ENCODE results near the gene IGSF21. TPM values are rescaled to one million over a fixed set of nuclear protein-coding genes. Genes with fewer than 3 reads are reported as not detected.

The IGSF21 gene
- total RNA-seq, 1 experiment from 2014 or later: not detected

GRCh38 chr1:18205319-18205718 lies 97.7 kb downstream of the IGSF21 start:
- no peak for DNase-seq (ENCODE audit: low read depth)

DNA sequence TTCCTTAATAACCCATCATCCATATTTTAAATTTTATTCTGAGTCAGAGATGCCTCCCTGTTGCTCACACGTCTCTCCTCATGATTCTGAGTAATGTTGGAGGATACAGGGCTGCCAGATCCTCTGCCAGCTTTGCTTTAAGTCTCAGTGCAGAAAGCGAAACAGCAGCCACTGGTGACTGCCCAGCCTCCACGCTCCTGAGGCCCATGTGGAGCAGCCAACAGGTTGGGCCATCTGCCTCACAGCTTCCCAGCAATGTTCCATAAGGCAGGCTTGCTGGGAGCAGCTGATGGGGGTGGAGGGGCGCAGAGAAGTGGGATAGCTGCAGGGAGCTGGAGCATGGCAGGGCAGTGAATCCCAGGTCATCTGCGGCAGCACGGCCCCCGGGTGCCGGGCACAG lies 104.2 kb downstream of the IGSF21 start:
- no peak for DNase-seq (ENCODE audit: low read depth)

DNA sequence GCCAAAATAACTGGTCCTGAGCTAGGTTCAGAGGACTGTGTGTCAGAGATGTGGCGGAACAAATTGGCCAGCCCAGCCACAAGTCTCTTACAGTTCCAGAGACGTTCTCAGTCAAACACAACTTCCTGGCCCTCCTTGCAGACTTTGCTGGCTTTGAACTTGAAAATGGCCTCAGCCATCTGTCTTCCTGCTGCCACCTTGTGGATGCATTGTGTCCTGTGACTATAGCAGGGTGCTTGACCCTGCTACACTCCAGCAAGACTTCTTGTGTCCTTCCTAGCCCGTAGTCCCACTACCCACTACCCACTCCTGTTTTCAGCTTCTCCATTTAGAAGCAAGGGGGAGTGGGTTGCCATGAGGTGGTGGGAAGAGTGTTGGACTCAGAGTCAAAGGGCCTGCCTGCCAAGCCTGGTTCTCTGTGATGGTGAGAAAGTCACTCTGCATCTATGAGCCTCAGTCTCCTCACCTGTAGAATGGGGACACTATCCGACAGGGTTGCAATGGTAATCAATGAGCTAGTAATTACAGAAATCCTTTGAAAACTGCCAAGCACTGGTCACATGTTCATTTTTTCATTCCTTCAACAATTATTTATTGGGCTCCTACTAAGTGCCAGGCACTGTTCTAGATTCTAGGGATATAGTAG lies 109.9 kb downstream of the IGSF21 start:
- no peak for DNase-seq (ENCODE audit: low read depth)

GRCh38 chr1:18229625-18230024 lies 122.0 kb downstream of the IGSF21 start:
- no peak for DNase-seq (ENCODE audit: low read depth)

GRCh38 chr1:18230321-18230720 lies 122.7 kb downstream of the IGSF21 start:
- DNase-seq (ENCODE audit: low read depth): no peak

- no peak for DNase-seq (ENCODE audit: low read depth)
Measured at GRCh38 chr1:18230840-18231239, 123.2 kb downstream of the IGSF21 start.

- no peak for DNase-seq (ENCODE audit: low read depth)
Measured at GRCh38 chr1:18232052-18232451, 124.5 kb downstream of the IGSF21 start.

- no peak for DNase-seq (ENCODE audit: low read depth)
Measured at GRCh38 chr1:18233176-18233864, 125.7 kb downstream of the IGSF21 start.

DNA sequence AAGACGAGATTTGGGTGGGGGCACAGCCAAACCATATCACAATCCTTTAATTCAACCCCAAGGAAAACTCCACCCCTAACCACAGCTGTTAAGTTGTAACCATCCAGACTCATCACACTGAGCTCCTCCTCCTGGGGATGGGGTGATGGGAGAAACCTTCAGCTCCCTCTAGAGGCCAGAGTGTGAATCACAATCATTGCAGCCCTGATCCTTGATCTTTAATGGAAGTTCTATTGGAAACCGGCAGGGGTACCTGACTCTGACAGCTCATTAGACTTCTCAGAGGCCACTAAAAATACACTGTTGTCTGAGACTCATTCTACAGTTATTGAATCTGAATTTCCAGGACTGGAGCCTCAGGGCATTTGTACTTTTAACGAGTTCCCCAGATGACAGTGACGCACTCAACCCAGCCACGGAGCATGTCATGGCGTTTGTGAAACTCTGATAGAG lies 127.2 kb downstream of the IGSF21 start:
- DNase-seq (ENCODE audit: low read depth): peak; percentile 9

DNA sequence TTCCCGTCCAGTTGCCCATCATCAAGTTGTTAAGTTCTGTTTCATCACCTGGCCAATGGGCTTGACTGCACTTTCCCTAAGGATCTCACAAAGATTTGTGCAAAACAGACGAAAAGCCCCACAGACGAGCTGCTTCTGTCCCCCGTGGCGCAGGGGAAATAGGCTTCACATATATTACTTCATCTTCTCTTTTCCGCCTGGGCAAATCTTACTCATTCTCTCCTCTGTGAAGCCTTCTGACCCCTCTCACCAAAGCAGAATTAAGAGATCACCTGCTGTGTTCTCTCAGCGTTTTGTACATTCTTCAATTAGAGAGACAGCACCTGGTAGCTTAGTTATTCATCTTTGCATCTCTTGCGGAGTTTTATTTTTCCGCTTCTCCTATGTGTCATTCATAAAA lies 129.8 kb downstream of the IGSF21 start:
- no peak for DNase-seq (ENCODE audit: low read depth)

DNA sequence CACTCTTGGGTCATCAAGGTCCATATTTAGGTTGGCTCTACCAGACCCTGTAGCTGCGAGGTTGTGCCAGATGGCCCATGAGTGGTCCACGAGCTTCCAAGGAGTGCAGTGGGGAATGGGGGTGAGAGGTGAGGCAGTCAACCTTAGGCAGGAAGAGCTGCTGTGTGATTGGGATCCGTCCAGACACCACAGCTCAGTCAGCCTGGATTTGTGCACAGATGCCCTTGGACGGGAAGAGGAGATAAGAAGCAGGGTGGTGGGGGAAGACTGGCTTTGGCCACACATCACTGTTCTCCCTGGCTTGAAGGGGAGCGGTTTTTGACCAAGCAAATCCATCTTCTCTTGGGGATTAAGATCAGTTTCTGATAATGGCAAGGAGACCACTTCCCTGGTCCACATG lies 130.6 kb downstream of the IGSF21 start:
- no peak for DNase-seq (ENCODE audit: low read depth)

DNA sequence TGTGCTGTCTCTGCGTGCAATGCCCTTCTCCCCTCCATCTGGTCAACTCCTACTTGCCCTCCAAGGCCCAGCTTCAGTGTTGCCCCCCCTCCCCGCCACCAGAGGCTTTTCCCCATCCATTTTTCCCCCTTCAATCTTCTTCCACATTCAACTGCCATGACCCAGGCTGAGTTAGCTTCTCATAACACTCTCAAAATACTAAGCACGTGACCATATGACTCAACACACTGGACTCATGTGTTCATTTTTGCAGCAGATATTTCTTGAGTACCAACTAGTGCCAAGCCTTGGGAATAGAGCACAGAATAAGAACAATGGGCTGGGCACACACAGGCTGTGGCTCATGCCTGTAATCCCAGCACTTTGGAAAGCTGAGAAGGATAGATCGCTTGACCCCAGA lies 132.1 kb downstream of the IGSF21 start:
- DNase-seq (ENCODE audit: low read depth): no peak

DNA sequence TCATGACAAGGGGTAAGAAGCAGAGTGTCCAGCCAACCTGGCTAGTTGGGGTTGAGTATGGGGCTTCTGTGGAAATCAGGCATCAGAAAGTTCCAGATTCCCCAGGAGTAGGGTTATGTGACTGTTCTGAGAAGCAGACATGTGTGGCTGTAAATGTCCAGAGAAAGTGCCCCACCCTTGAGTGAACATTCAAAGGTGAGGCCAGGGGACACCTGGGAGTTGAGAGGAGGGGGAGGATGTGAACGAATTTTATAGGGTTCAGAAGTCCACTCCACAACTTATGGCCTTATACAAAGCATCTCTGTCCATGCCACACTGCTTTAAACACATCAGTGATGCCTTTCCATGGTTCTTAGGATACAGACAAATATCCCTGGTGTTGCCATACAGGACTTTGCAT lies 133.3 kb downstream of the IGSF21 start:
- DNase-seq (ENCODE audit: low read depth): no peak

GRCh38 chr1:18241891-18242290 lies 134.3 kb downstream of the IGSF21 start:
- no peak for DNase-seq (ENCODE audit: low read depth)

DNA sequence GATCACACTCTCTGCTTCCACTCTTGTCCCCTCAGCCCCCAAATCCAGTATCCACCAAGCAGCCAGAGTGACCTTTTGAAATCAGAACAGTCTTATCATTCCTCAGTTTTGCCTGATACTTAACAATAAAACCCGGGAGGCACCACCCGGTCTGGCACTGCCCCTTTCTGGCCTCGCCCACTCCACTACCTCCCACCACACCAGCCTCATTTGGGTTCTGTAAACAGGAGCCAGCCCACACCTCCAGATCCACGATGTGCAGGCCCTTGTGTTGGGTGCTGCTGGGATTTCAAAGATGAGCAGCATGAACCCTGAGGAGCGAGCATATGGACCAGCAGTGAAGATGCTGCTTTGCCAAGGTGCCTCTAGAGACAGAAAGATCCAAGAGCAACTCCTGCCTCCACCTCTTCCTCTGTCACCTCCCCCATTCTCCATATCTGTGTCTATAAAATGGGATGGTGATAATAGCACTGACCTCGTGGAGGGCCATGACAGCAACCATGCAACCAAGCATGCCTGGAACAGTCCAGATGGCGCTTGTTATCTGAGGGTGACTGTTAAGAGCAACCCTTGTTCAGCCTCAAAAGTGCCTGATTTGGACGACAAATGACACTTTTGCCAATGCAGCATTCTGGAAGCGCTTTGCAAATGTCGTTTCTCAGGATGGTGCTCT lies 136.0 kb downstream of the IGSF21 start:
- DNase-seq (ENCODE audit: low read depth): no peak

DNA sequence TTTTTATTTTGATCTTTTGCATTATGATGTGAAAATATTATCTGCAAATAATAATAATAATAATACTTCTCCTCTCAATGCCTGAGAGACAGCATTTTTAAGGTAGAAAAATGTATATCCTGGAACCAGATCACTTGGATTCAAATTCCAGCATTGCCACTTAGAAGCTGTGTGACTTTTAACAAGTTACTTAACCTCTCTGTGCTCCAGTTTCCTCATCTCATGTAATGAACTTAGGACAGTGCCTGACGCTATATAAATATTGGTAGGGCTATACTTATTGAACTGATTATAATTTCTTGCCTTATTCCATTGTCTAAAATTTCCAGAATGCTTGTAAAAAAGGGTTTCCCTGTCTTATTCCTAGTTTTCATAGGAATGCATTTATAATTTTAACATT lies 137.2 kb downstream of the IGSF21 start:
- no peak for DNase-seq (ENCODE audit: low read depth)

GRCh38 chr1:18245647-18246046 lies 138.0 kb downstream of the IGSF21 start:
- DNase-seq (ENCODE audit: low read depth): no peak

DNA sequence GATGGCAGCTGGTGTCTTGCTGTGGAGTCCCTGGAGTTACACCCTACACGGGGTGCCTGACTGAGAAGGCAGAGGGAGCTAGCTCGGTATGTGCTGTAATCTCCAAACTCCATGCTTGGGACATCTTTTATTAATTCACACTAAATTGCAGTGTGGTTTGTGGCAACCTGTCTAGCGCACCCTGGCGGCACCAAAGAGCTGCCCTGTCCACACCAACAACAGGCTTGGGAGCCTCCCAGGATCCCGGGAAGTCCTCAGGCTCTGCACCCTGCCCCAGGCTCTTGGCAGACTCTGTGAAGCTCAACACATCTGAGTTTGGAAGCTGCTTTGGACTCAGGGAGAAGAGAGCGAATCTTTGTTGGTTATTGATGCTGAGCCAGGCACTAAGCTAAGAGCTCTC lies 138.9 kb downstream of the IGSF21 start:
- DNase-seq (ENCODE audit: low read depth): no peak

DNA sequence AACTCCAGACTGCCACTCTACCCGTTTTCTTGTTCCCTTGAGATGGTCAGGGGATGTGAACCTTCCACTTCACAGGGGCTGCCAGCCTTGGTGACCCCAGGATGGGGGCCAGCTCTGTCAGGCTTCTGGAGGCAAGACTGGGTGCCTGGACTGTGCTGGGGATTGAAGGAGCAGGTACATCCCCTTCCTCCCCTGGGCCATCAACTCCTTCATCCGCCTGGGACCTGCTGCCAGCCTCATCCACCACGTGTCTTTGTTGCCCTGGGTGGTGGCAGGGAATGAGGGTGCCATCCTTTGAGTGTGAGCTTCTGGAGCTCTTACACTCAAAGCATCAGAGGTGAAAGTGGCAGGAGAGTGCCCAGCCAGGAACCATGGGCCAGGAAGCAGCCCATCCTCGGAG lies 139.6 kb downstream of the IGSF21 start:
- no peak for DNase-seq (ENCODE audit: low read depth)

DNA sequence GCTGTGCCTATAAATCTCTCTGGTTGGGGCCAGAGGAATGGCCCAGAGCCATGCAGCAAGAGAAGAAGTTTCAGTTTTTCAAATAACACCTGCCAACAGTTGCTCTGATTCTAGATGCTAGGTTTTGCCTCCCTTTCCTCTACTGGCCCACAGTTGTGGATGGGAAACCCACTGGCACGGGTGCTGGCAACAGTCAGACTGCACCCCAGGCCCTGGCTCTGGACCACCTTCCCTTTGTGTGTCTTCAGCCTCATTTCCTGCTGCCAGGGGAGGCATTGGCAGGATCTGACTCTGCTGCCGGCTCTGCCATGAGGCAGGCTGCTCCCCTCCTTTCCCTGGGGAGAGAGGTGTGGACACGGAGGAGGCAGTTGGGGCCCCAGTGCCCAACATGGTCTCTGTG lies 142.0 kb downstream of the IGSF21 start:
- DNase-seq (ENCODE audit: low read depth): no peak

DNA sequence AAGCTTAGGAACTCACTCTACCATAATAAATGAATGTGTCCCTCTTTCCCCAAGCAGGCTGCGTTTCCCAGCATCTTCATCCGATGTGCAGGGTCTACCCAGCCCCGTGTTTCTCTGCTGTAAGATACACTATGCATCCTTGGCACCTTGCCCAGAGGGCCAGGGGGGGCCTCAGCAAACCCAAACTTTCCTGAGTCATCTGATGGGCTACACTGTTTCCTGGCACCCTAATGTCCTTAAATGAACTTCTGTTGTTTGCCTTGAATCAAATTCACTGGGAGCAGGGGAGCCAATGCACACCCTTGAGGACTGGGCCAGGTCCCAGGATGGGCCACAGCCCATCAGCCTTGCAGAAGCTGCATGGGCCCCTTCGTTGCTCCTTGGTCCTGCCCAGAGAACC lies 145.5 kb downstream of the IGSF21 start:
- no peak for DNase-seq (ENCODE audit: low read depth)

GRCh38 chr1:18256282-18257235 lies 149.0 kb downstream of the IGSF21 start:
- DNase-seq (ENCODE audit: low read depth): peak; percentile 1
